Fibroblast of mammary gland (primary cell): Measurements from ENCODE around the gene CR1.
A peak's percentile ranks its signal among the peaks of the same experiment; 100 is the strongest.

ENCODE experiments used
- DNase-seq: peaks from one replicate; pipeline ENCODE4 v3.0.0-alpha.2; 2010; ENCODE audit warnings: low read depth
- H3K4me3 ChIP-seq: 2 replicates; pipeline ENCODE4 v1.5.1; 2011; ENCODE audit warnings: low read depth, mild to moderate bottlenecking, low read length, moderate library complexity; ENCODE audit not compliant: control insufficient read depth
- TF ChIP-seq, protein P1 (sequence below): conservative IDR thresholded peaks from 2 replicates; pipeline ENCODE4 v1.5.1; 2011; ENCODE audit warnings: low read depth, low read length, inconsistent platforms; ENCODE audit not compliant: control insufficient read depth, insufficient read depth

The CR1 gene

DNA sequence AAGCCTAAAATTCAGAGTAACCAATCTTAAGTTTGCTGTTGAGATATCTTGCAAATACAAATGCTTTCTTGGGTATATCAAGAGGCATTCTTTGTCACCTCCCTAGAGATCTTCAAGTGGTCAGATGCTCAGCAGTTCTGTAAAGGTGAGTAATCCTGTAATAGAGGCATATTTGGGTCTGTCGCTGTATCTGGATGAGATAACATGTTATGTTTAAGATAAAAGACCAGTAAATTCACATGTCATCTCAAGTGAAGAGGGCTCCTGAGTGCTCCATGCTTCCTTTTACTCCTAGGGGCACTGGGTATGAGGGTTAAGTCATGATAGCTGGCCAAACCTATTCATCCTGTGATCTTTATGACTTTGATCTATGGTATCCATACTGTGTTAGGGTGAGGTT lies 34.3 kb upstream of the CR1 start:
- no peak overlapping the region for H3K4me3 ChIP-seq
- no peak for DNase-seq
- TF ChIP-seq, protein P1, sequence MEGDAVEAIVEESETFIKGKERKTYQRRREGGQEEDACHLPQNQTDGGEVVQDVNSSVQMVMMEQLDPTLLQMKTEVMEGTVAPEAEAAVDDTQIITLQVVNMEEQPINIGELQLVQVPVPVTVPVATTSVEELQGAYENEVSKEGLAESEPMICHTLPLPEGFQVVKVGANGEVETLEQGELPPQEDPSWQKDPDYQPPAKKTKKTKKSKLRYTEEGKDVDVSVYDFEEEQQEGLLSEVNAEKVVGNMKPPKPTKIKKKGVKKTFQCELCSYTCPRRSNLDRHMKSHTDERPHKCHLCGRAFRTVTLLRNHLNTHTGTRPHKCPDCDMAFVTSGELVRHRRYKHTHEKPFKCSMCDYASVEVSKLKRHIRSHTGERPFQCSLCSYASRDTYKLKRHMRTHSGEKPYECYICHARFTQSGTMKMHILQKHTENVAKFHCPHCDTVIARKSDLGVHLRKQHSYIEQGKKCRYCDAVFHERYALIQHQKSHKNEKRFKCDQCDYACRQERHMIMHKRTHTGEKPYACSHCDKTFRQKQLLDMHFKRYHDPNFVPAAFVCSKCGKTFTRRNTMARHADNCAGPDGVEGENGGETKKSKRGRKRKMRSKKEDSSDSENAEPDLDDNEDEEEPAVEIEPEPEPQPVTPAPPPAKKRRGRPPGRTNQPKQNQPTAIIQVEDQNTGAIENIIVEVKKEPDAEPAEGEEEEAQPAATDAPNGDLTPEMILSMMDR: no peak

DNA sequence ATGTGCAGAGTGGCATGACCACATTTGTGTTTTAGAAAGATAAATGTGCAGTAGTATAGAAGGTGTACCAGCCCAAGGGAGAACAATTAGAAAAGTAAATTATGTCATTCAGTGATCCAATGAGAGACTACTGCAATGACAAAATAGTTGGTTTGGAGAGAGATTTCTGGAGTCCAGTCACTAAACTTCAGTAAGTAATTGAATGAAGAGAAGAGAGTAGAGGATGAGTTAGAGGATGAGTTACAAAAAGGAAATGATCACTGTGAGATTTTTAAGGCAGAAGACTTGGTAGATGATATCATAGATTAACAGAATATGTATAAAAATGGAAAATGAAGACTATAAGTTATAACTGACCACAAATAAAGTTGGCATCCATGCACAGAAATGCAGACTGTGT lies 33.4 kb upstream of the CR1 start:
- no peak overlapping the region for H3K4me3 ChIP-seq
- no peak for DNase-seq
- TF ChIP-seq, protein P1: no peak

DNA sequence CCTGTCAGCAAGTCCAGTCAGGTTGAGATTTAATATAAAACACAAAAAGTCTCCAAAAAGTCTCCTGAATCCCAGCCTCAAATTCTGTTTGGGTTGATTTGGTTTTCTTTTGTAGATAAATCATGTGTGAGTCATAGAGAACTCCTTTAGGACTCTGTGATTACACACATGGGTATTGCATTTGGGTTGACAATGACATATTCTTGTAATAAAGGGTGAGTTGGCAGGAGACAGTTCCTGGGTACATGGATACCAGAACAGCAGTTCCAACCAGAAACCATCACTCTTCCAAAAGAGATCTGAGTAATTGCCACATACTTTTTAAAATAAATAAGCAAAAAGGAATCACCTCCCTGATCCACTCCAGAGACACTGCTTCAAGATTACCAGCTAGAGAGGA lies 32.9 kb upstream of the CR1 start:
- no peak overlapping the region for H3K4me3 ChIP-seq
- DNase-seq: peak; percentile 50
- TF ChIP-seq, protein P1: no peak

DNA sequence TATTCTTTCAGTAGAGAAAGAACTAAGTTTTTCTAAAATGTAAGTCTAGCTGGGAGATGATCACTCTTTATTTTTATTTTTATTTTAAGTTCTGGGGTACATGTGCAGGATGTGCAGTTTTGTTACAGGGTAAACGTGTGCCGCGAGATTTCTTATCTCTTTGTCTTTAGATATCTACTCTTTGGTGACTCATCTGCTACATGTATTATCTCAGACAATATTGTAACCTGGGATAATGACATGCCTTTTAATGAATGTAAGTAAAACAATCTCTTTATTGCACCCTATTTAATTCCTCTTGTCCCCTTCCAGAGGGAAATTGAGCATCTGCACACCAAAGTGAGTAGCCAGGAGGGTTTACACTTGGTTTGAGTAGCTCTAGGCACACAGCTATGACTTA lies 32.4 kb upstream of the CR1 start:
- TF ChIP-seq, protein P1: no peak
- DNase-seq: no peak
- H3K4me3 ChIP-seq: no peak overlapping the region

DNA sequence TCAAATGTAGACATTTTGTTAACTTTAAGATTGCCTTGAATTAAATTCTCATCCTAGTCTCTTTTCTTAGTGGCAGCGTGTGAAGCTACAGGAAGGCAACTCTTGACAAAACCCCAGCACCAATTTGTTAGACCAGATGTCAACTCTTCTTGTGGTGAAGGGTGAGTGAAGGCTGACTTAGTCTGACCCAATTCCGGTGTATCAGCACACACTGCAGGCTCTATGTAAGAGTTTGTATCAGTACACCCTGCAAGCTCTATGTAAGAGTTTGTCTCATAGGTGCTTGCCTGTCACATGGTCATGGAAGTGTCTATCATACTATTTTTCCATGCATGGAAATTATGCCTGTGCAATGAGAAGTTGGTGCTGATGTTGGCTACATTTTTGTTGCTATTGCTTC lies 25.0 kb upstream of the CR1 start:
- no peak overlapping the region for H3K4me3 ChIP-seq
- DNase-seq: no peak
- TF ChIP-seq, protein P1: no peak

DNA sequence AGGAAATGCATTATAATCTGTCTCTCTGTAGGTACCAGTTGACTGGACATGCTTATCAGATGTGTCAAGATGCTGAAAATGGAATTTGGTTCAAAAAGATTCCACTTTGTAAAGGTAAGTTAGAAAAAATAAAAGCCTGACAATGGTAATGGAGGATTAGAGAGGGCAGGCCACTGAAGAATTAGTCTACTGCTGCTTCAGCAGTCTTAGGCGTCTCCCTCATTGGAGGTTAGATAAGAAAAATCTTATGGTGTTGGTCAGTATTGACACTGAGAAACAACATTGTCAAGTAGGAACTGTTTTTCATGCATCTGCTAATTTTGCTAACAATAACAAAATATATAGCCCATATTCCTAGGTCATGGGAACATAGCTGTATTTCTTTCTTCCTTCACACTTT lies 21.7 kb upstream of the CR1 start:
- TF ChIP-seq, protein P1: no peak
- DNase-seq: no peak
- no peak overlapping the region for H3K4me3 ChIP-seq

DNA sequence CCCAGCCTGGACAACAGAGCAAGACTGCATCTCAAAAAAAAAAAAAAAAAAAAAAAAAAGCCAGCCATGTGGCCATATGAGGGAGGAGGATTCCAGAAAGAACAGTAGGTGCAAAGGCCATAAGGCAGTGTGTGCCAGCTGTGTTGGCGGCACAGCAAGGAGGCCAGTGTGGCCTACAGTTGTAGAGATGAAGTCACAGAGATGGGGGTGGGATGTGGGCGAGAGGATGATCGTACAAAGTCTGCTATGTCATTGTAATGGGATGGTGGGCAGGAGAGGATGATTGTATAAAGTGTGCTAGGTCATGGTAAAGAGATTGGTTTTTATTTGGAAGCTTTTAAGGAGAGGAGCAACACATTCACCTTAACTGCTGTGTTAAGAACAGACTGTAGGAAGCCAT lies 9.8 kb upstream of the CR1 start:
- TF ChIP-seq, protein P1: no peak
- DNase-seq: no peak
- no peak overlapping the region for H3K4me3 ChIP-seq
